Transverse colon (tissue), 4 donors: ENCODE data around the gene CENPA. TPM values are rescaled to one million over a fixed set of nuclear protein-coding genes. Genes with fewer than 3 reads are reported as not detected.
"Not testable (repeated sequence)": the region's sequence is repeated elsewhere in the genome, so short reads cannot be mapped to it uniquely, and the experiment has no call there.

Experiments
- DNase-seq: peaks from one replicate; pipeline ENCODE4 v3.0.0-alpha.2; 2019
- H3K27ac ChIP-seq, 4 donors: fragments of 200-600 bp; sonication (generic); 2 replicates each; pipeline ENCODE4 v1.5.1; 2016 to 2018; ENCODE audit warnings: inconsistent platforms in 4 of 4
- H3K27me3 ChIP-seq: fragments of 200-600 bp; sonication (generic); 2 replicates; pipeline ENCODE4 v1.5.1; 2017; ENCODE audit warnings: inconsistent platforms
- H3K36me3 ChIP-seq, 4 donors: fragments of 200-600 bp; sonication (generic); 2 replicates each; pipeline ENCODE4 v1.5.1; 2017 to 2019; ENCODE audit warnings: inconsistent platforms in 4 of 4
- H3K4me1 ChIP-seq, 4 donors: fragments of 200-600 bp; sonication (generic); 2 replicates each; pipeline ENCODE4 v1.5.1; 2017 to 2020; ENCODE audit warnings: inconsistent platforms in 4 of 4
- H3K4me3 ChIP-seq, 4 donors: fragments of 200-600 bp; sonication (generic); 1 replicate in 1 of 4; 2 replicates in 3 of 4; pipeline versions ENCODE4 v1.5.1 to v1.6.1; 2017 to 2019; ENCODE audit warnings: inconsistent platforms in 4 of 4
- H3K9me3 ChIP-seq, 2 donors: fragments of 200-600 bp; sonication (generic); 2 replicates each; pipeline ENCODE4 v1.5.1; 2017 to 2019; ENCODE audit warnings: inconsistent platforms in 2 of 2
- EP300 ChIP-seq: sonication (generic); formaldehyde crosslinking; IDR thresholded peaks from one replicate; pipeline ENCODE4 v1.6.1; 2017; ENCODE audit warnings: antibody characterized with exemption, low read depth
- POLR2A ChIP-seq: fragments of 450-650 bp; IDR thresholded peaks from one replicate; pipeline ENCODE4 v1.6.1; 2016; ENCODE audit warnings: antibody characterized with exemption, mild to moderate bottlenecking, moderate library complexity
- POLR2AphosphoS5 ChIP-seq, 3 donors: sonication (generic); formaldehyde crosslinking; IDR thresholded peaks; one replicate each; pipeline ENCODE4 v1.6.1; 2016; ENCODE audit warnings: antibody characterized with exemption in 3 of 3
- WGBS, 2 donors: methylation state at CpG; one replicate each; pipeline ENCODE4 v1.1.5; 2018; ENCODE audit warnings: low coverage in 1 of 2; 5-methylcytosine and 5-hydroxymethylcytosine counted together
- in situ Hi-C, 4 donors: fragments of 200-750 bp; cut with MboI; loops; one replicate each; pipeline versions ENCODE4 v1.15.0 to v1.15.1; 2017; ENCODE audit warnings: low sequenced_read_pairs in 3 of 4, low pct_ligation_motif_present in 1 of 4, low pct_unique_long_range_greater_than_20kb in 1 of 4
- intact Hi-C: fragments of 100-400 bp; cut with DNase I; formaldehyde crosslinking; loops from one replicate; pipeline ENCODE4 v1.15.1; 2023; ENCODE audit warnings: low total_unique reads
- total RNA-seq, 4 donors: library from RNA; depleted of rRNA; stranded (reverse); fragments of >200 nt; gene quantifications; one replicate each; pipeline ENCODE4 v1.1.0, GENCODE V29; 2016
- TF ChIP-seq, protein P1 (sequence below), 5 experiments: fragments of 200-600 bp in 3 of 5; fragments of 450-650 bp in 2 of 5; sonication (generic) in 3 of 5; IDR thresholded peaks; 1 replicate in 2 of 5; 2 replicates in 3 of 5; pipeline ENCODE4 v1.5.1; 2016 to 2017; ENCODE audit warnings: antibody characterized with exemption in 5 of 5, inconsistent platforms in 3 of 5, mild to moderate bottlenecking in 2 of 5, moderate library complexity in 1 of 5

The CENPA gene
- total RNA-seq, 4 donors from 2014 or later = 1.1 to 14.9 TPM; not detected in 2

DNA sequence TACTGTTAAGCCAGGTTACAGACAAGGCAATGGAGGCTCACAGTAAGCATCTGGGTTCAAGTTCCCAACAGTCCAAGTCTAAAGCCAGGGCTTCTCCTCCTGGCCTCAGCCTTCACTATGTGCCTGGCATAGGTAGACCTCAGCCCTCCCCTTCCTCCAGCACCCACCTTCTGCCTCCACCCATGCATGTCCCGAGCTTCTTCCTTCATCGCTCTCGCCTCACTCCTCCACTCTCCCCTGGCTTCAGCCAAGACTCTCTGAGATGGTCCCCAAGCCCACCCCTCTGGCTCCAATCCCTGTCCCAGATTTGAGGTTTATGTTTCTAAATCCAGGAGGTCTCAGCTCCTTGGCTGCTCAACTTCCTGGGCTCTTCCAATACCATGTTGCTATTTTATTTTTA lies 26.9 kb downstream of the CENPA start:
- Histone ChIP-seq H3K27me3 (peaks cover 10% of the 10 kb centered on the region), H3K9me3 (no peaks in the 10 kb centered on the region), H3K27ac (no peak overlapping the region), H3K4me3 (no peak overlapping the region), H3K4me1 (no peaks in the 10 kb centered on the region), H3K36me3 (no peaks in the 10 kb centered on the region)
- in situ Hi-C loops (no loop called here), intact Hi-C loops (no loop called here)
- no peak for DNase-seq
- TF ChIP-seq EP300 (no peak), POLR2A (no peak), POLR2AphosphoS5 (IDR thresholded peaks at IDR 0.05) (no peak)
- TF ChIP-seq, protein P1, sequence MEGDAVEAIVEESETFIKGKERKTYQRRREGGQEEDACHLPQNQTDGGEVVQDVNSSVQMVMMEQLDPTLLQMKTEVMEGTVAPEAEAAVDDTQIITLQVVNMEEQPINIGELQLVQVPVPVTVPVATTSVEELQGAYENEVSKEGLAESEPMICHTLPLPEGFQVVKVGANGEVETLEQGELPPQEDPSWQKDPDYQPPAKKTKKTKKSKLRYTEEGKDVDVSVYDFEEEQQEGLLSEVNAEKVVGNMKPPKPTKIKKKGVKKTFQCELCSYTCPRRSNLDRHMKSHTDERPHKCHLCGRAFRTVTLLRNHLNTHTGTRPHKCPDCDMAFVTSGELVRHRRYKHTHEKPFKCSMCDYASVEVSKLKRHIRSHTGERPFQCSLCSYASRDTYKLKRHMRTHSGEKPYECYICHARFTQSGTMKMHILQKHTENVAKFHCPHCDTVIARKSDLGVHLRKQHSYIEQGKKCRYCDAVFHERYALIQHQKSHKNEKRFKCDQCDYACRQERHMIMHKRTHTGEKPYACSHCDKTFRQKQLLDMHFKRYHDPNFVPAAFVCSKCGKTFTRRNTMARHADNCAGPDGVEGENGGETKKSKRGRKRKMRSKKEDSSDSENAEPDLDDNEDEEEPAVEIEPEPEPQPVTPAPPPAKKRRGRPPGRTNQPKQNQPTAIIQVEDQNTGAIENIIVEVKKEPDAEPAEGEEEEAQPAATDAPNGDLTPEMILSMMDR (IDR thresholded peaks at IDR 0.05) = no peak
- 87% methylated on average over 3 of the region's 3 CpGs; no CpG with 5 or more reads in 1 of the 2 donors for WGBS, 2 donors

DNA sequence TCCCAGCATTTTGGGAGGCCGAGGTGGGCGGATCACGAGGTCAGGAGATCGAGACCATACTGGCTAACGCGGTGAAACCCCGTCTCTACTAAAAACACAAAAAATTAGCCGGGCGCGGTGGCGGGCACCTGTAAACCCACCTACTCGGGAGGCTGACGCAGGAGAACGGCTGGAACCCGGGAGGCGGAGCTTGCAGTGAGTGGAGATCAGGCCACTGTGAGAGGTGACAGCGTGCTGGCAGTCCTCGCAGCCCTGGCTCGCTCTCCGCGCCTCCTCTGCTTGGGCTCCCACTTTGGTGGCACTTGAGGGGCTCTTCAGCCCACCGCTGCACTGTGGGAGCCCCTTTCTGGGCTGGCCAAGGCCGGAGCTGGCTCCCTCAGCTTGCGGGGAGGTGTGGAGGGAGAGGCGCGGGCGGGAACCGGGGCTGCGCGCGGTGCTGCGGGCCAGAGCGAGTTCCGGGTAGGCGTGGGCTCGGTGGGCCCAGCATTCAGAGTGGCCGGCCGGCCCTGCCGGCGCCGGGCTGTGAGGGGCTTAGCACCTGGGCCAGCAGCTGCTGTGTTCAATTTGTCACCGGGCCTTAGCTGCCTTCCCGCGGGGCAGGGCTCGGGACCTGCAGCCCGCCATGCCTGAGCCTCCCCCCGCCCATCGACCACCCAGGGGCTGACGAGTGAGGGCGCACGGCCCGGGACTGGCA lies 28.4 kb downstream of the CENPA start:
- H3K36me3 ChIP-seq, DNase-seq, H3K27ac ChIP-seq, in situ Hi-C loops, H3K4me3 ChIP-seq, H3K9me3 ChIP-seq, intact Hi-C loops, H3K4me1 ChIP-seq: not testable (repeated sequence)
- peaks cover 14% of the 10 kb centered on the region for H3K27me3 ChIP-seq
- 94% methylated on average over 40 of the region's 52 CpGs; no CpG with 5 or more reads in 1 of the 2 donors for WGBS, 2 donors

DNA sequence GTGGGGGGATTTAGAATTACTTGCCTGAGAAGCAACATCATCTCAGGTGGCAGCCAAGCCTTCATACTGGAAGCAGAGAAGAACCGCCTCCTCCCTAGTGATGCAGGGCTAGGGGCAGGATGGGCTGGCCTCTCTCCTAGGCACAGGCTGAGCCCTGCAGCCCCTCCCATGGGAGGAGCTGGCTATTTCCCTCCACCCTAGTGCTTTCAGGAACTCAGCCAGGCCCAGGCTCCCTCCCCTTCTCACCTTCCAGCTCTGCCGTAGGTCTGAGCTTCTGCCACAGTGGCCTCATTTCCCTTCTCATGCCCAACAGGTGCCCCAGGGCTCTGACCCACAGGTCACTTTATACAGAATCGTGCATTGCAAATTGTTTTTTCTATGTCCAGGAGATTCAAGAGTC lies 31.0 kb downstream of the CENPA start:
- no peak for TF ChIP-seq POLR2A
- Histone ChIP-seq H3K36me3 (no peaks in the 10 kb centered on the region), H3K4me1 (no peaks in the 10 kb centered on the region), H3K27me3 (peaks cover 22% of the 10 kb centered on the region), H3K4me3 (no peak overlapping the region), H3K27ac (no peak overlapping the region), H3K9me3 (no peaks in the 10 kb centered on the region)
- intact Hi-C loops (no loop called here), in situ Hi-C loops (no loop called here)
- 33% methylated on average over 3 of the region's 3 CpGs; no CpG with 5 or more reads in 1 of the 2 donors for WGBS, 2 donors
- peak; percentile 34 for DNase-seq

DNA sequence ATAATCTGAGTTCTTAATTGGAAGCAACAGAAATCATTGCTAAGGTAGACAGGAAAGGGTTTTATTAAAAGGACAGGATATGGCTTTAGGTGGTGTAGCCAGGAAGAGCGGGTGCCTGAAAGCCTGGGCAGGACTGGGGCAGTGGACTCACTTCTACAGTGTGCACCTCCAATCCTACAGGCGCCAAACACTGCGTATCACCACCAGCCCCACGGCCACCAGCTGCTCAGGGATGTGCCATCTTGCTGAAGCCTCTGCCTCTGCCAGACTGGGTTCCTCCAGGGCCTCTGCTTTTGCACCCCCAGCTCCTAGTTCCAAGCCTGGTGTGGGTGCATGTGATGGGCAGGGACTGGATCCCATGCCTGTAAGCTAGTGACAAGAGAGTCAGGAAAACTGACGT lies 32.4 kb downstream of the CENPA start:
- Histone ChIP-seq H3K4me3 (no peak overlapping the region), H3K36me3 (no peaks in the 10 kb centered on the region), H3K27ac (no peak overlapping the region), H3K4me1 (no peaks in the 10 kb centered on the region), H3K27me3 (peaks cover 17% of the 10 kb centered on the region), H3K9me3 (no peaks in the 10 kb centered on the region)
- TF ChIP-seq EP300 (no peak), POLR2AphosphoS5 (IDR thresholded peaks at IDR 0.05) (no peak), POLR2A (no peak)
- TF ChIP-seq, protein P1 (IDR thresholded peaks at IDR 0.05) = no peak
- intact Hi-C loops = no loop called here
- in situ Hi-C loops = no loop called here
- WGBS, 2 donors = 75 to 83% methylated on average over 1 to 5 of the region's 5 CpGs
- no peak for DNase-seq

DNA sequence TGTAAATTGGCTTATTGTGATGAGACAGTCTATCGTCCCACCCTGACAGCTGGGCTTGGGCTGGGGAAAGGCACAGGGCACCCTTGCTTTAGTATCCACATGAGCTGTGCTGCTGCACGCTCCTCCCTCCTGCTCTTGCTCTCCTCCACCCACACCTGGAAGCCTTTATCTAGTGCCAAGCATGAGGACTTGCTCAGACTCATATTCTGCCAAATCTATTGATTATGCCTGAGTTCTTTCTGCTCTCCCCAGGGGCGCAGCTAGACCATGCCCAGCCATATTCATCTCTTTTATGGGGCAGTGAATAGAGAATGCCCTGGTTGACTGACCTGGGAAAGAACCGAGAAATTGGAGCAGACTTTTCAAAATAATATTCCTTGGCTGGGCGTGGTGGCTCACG lies 33.1 kb downstream of the CENPA start:
- Histone ChIP-seq H3K4me3 (no peak overlapping the region), H3K27ac (no peak overlapping the region), H3K27me3 (peaks cover 17% of the 10 kb centered on the region), H3K4me1 (no peaks in the 10 kb centered on the region), H3K36me3 (no peaks in the 10 kb centered on the region), H3K9me3 (no peaks in the 10 kb centered on the region)
- intact Hi-C loops (no loop called here), in situ Hi-C loops (no loop called here)
- no peak for TF ChIP-seq EP300
- no peak for TF ChIP-seq POLR2A
- no peak for TF ChIP-seq POLR2AphosphoS5 (IDR thresholded peaks at IDR 0.05)
- TF ChIP-seq, protein P1 (IDR thresholded peaks at IDR 0.05) = no peak
- no peak for DNase-seq
- 54 to 63% methylated on average over 3 to 6 of the region's 6 CpGs for WGBS, 2 donors
